Measurements from ENCODE around the gene SREBF2.
A peak's percentile ranks its signal among the peaks of the same experiment; 100 is the strongest.

The SREBF2 gene

DNA sequence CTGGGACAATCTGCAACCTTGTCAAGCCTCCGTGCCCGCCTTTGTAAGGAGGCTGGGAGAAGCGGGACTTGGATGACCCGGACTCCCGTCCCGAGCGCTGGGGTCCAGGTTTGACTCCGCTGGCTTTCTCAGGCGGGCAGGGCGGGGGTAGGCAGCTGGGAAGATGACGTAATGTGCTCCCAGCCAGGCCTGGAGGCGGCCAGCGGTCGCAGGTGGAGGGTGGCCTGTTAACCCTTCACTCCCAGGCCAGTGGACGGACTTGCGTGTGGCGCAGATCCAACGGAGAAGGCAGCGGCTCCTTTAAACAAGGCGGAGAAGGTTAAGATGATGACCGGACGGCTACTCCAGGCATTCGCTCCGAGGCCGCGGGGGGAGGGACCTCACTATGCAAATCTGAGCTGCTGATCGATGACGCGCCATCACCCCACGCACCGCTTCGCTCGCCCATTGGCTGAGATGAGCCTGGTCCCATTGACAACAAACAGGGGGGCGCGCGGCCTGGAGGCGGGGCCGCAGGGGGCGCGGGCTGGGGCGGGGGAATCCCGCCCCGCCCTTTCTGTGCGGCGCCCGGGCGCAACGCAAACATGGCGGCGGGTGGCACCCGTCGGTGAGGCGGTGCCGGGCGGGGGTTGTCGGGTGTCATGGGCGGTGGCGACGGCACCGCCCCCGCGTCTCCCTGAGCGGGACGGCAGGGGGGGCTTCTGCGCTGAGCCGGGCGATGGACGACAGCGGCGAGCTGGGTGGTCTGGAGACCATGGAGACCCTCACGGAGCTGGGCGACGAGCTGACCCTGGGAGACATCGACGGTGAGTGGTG lies at the start of gene SREBF2:
Gene SREBF2, plus strand, starts transcription at position 553 of the 816 bp plus-strand sequence. Its CDS starts 166 bp downstream, at position 719.
- DNase-seq: peak; percentile 99

DNA sequence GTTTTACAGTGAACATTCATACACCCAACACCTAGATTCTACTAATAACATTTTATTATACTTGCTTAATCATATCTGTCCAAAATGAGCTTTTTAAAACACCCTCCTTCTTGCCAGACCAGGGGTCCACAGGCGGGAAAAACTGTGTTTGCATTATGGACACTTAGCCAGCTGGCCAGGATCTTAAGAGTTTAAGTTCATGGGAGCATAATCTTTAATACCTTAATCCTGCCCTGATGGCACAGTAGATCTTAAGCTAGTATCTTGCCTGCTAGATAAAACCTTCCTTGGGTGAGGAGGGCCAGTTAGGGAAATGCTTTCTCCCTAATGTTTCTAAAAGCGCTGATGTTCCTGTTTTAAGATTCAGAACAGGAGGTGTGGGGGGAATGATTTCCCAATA lies 45.6 kb upstream of the SREBF2 start:
- DNase-seq: no peak

DNA sequence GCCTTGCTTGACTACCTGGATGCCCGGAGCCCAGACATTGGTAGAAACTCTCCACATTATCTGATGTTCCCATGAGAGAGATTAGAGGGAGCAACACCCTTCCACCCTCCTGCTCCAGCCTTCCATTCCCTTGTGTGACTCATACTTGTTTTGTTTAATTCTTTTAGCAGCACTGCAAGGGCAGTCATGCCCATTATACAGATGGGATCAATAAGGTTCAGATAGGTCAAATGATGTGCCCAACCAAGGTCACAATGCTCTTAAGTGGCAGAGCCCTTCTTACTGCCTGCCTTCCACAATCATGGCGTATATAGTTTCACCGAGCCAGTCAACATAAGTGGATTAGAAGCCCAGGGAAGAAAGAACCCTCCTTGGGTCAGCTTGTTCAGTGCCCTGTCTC lies 39.0 kb upstream of the SREBF2 start:
- DNase-seq: no peak

DNA sequence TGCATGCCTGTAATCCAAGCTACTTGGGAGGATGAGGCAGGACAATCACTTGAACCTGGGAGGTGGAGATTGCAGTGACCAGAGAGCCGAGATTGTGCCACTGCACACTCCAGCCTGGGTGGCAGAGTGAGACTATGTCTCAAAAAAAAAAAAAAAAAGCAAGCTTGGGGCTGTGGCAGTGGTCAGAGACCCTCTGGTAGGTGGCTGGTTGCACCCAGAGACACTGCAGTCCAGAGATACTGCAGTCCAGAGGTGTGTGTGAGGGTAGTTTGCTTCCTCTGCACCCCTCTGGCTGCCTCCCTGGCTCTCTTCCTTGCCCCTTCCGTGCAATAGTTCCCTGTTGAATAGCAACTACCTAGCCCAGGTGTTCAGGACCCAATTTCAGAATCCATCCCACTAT lies 34.2 kb upstream of the SREBF2 start:
- no peak for DNase-seq

DNA sequence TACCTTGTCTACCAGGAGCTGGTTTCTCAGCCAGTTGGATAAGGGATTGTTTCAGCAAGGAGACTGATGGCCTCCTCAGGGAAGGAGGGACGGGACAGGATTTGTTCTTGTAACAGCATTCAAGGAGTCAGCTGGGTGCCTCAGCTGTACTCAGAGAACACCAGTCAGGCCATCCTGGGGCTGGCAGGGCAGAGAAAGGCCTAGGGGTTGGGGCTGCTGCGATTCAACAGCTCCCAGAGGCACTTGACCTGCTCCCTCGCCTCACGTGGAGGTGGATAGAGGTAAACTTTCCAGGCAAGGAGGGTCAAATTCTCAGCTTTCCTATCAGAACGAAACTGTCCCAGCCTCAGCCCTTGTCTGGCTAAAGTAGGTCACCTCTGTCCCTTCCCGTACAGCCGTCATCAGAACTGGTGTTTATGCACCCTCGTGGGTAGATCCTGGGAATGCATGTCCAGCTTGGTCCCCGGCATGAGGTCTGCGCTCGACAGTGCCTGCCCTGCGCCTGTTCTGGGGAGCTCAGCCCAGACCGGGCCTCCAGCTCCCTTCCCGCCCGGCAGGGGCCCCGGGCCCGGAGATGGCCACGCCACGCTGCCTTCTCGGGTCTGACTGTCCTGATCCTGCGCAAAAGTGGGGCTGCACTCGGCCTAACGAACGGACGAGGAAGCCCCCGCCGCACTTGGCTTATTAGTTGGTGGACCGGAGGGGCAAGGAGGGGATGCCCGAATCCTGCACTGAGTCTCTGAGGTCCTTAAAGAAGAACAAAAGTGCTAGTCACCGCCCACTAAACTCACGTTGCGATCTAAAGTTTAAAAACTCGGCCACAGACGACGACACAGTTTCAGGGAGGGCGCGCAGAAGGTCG lies 33.2 kb upstream of the SREBF2 start:
- DNase-seq: peak; percentile 19

DNA sequence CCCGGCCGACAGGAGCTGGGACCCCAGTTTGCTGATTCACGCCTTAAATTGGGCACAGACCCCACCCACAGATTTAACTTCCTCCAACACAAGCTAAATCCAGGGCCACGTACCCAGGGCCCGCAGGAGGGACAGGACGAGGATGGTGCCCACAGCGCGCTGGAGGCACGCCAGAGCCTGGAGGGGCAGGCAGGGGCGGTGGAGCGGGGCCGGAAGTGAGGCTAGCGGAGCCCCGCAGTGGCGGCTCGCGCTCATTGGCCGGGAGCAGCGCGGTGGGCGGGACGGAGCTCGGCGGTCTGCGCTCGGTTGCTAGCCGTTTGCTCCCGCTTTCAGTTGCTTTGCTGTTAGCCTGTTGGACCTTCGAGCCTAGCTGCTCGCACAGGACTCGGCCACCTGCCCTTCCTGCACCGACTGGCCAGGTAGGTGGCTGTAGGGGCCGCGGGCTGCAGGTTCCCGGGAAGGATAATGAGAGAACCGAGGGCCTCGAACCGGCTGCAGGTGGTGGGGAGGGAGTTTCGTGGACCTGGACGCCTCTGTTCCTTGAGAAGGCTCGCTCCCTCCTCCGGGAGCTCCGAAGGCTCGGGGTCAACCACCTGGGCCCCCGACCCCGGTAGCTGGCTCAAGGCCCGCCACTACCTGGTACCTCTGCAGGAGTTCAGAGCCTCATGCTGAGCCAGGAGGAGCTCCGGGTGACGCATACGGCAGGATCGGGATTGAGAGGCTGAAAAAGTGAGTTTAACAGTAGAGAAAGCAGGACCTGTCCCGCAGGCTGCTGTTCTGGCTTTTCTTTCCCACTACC lies 32.4 kb upstream of the SREBF2 start, which contains the start of gene CCDC134:
Gene CCDC134, plus strand, starts transcription at position 332 of the 799 bp plus-strand sequence. CDS start 8,212 bp downstream, outside the sequence.
- DNase-seq: peak; percentile 94

DNA sequence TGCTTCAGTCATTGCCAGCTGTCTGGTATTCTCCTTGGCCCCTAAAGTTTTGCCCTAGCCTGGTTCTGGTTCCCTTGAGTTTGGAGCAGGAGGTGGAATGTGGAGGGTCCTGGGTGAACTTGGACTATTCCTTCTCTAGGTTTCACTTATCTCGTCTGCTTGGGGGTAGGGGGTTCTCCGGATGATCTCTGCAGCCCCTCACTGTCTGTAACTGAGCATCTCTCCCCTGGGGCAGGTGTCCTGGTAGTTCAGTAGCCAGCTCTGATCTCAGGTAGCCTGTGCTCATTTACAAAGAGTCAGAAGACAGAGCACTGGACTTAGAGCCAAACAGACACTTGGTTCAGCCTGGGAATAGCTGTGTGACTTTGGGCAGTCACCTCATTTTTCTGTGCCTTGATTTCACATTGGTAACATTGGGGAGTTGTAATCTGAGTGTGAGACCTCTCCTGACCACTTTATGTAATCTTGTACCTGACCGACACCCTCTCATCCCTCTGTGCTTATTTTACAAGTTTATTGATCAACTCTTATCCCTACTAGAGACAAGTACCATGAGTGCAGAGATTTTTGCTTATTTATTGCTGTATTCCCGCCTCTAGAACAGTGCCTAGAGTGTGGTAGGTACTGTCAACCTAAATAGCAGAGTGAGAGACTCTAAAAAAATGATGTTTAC lies 31.6 kb upstream of the SREBF2 start:
- no peak for DNase-seq

DNA sequence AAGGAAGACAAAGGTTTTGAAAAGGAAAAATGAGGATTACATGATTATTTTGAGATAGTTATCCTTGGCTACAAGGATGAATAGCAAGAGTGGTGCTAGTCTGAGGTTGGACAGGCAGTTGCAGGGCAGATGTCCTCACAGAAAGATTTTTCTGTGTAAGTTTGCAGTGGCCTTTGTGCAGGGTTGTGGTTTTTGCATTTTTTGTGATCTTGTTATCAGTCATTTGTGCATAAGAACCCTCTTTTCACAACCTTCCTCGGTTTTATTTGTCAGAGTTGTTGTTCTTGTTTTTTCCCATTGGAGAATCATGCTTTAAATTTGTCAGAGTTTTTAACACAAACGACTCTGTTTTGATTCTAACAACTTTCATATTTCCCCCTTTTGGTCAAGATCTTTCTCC lies 31.0 kb upstream of the SREBF2 start:
- peak; percentile 19 for DNase-seq

DNA sequence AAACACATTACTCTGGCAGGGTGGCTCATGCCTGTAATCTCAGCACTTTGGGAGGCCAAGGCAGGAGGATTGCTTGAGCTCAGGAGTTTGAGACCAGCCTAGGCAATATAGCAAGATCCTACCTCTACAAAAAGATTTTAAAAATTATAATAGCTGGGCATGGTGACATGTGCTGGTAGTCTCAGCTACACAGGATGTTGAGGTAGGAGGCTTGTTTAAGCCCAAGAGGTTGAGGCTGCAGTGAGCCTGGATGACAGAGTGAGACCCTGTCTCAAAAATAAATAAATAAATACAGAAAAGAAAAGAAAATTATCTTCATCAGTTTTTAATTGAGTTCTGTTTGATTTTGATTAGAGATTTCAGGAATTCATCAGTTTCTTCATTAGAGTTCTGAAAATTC lies 27.3 kb upstream of the SREBF2 start:
- DNase-seq: no peak

DNA sequence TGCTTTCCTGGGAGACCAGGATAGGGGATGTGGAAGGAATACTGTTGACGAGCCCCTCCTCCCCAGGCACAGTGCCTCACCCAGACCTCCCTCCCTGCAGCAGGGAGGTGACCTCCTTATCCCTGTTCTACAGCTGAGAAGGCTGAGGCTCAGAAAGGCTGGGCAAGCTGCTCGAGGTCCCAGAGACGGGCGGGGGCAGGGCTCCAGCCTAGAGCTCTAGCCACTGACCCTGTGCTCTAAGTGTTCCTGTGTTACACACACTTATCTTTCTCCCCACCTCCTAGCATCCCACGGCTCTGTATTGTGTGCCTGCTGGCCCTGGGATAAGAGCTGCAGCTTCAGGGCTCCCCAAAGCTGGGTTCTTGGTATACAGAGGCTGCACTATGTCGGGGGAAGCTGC lies 24.5 kb upstream of the SREBF2 start:
- DNase-seq: no peak

DNA sequence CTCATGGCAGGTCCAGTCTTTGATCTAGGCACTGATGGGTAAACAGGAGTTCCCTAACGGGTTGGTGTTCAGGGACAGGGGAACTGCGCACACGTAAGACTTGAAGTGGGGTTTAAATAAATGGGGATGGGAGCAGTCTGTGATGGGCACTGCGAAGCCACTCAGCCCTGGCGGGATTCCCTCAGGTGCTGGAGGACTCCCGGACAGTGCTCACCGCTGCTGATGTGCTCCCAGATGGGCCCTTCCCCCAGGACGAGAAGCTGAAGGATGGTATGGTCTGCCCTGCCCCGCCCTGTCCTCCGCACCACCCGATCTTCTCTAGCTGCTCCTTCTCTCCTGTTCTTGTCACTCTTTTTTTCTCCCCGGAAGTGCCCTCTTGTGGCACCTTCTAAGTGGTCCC lies 22.9 kb upstream of the SREBF2 start:
- no peak for DNase-seq

DNA sequence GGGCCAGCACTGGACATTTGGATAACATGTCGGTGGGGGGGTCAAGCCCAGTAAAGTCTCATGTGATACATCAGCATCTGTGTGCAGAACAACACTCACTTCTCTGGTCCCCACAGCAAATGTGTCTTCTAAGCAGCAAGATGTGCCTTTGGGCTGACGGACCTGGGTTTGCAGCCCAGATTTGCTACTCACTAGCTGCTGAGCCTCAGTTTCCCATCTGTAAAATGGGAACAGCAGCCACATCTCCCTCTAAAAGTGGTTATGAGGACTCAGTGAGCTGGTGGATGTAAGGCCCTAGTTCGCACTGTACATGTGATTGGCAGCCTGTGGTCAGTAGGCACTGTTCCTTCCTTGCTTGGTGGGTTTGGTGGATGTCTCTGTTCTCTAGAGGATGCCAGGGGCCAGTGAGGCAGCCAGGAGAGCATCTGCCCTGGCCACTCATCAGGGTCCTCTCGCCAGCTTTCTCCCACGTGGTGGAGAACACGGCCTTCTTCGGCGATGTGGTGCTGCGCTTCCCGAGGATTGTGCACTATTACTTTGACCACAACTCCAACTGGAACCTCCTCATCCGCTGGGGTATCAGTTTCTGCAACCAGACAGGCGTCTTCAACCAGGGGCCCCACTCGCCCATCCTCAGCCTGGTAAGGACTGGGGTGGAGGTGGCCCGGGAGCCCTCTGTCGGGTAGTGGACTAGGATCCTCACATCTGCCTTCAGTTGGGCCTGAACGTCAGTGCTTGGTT lies 19.9 kb upstream of the SREBF2 start:
- no peak for DNase-seq

DNA sequence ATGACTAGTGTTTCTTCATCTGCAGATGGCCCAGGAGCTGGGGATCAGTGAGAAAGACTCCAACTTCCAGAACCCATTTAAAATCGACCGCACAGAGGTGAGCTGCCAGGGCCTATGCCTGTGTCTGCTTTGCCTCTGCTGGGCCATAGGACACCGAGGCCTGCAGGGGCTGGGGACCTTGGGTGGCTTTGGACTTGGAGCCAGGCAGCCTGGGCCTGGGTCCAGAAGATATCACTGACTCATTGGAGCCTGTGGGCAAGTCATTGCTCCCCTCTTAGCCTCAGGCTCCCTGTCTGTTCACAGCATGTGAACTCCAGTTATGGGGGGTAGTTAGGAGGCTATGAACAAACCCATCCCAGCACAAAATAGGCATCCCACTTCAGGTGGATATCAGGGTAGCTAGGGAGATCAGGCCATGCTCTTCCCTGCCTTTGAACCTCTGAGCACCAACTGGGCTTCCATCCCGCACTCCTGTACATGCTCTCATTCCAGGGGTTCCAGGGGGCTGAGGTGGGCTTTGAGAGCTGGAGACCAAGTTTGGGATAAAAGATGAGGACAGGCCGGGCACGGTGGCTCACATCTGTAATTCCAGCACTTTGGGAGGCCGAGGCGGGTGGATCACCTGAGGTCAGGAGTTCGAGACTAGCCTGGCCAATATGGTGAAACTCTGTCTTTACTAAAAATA lies 19.0 kb upstream of the SREBF2 start:
- no peak for DNase-seq

DNA sequence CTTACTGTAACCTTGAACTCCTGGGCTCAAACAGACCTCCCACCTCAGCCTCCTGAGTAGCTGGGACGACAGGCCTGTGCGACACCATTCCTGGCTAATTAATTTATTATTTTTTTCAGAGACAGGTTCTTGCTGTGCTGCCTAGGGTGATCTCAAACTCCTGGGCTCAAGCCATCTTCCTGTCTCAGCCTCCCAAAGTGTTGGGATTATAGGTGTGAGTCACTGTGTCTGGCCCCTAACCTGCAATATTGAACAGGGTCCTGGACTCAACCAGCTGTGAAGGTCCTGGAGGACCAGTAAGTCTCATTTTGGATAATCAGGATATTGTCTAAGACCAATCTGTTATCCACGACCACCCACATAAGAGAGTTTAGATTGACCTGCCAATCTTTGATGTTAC lies 17.2 kb upstream of the SREBF2 start:
- DNase-seq: no peak

DNA sequence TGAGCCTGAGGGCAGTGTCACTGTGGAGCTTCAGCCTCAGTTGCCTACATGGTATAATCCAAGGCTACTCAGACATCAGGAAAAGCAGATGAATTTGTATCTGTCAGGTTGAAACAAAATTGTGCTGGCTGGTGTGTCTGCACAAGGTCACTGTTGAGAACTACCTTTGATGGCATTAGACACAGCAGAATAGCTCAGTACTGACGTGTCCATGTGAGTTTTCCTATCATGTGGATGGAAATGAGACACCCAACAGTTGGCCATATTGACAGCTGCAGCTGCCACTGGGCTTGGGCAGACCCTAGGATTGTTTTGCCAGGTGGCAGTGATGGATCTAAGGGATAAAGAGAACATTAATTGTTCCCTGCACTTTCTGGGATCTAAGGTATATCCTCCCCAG lies 16.7 kb upstream of the SREBF2 start:
- no peak for DNase-seq

DNA sequence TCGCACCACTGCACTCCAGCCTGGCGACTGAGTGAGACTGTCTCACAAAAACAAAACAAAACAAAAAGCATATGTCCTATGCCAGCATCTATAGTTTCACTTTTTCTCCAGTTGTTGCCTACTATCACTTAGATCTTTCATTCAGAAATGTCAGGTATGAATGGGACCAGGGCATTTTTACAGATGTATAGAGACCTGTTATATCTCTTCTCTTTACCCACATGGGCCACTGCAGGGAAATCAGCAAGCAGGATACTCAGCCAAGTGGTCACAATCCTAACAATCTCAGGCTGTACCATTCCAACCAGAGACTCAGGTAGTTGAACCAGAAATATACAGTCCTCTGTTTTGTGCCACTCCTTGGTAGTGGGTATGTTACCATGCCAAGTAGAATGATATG lies 16.0 kb upstream of the SREBF2 start:
- DNase-seq: no peak

DNA sequence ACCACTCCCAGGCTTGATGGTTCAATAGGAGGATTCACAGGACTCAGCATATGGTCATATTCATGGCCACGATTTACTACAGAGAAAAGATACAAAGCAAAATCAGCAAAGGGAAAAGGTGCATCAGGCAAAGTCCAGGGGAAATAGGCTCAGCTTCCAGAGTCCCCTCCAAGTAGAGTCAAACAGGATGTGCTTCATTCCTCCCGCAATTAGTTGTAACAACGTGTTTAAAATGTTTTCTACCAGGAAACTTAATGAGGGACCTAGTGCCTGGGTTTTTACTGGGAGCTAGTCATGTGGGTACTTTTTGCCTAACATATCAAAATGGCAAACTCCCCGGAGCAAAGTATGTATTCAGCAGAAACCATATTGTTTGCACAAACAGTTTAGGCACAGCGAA lies 14.9 kb upstream of the SREBF2 start:
- DNase-seq: no peak

DNA sequence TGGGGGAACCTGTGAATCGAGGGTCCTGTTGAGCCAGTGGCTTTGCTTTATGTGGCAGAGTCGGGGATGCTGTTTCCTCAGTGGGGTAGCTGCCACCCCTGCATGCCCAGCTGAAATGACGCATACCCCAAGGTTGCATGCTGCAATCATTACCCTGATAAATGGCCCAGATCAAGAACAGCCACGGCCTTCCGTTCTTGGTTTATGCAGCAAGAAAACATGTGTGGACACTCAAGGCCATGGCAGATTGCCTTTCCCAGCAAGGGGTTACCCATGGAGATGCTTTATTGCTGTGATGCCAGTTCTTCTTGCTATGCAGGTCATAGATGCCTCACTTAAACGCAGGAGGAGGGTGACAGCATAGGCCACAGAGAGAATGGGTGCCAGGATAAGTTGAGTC lies 14.3 kb upstream of the SREBF2 start:
- DNase-seq: no peak

DNA sequence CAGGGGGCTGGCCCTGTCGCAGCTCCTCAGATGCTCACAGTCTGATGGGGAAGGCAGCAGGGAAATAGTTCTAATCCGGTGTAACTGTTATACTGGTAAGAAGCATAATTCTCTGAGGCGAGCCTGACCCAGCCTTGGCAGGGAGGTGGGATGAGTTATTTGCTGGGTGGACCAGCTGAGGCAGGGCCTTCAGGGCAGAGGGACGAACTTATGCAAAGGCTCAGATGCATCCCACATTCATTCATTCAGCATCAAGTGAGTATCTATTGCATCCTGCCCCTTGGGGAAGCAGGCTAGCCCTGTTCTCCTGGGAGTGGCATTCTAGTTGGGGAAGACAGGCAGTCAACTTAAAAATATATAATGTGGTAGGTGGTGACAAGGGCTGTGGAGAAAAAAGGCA lies 13.6 kb upstream of the SREBF2 start:
- no peak for DNase-seq

DNA sequence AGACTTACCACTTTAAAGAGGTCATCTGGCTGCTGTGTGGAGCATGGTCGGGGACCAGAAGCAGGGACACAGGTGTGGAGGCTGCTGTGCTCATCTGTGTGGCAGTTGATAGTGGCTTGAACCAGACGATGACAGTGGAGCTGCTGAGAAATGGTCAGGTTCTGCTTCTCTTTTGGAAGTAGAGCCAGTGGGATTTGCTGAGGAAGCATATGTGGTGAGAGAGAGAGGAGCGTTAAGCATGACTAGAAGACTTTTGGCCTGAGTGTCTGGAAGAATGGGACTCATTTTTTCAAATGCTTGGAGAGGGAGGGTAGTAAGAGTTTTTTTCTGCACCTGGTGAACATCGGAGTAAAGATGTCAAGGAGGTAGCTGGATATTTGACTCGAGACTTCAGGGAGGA lies 12.5 kb upstream of the SREBF2 start:
- DNase-seq: no peak

Data from activated CD4-positive, alpha-beta T cell treated with anti-CD3 and anti-CD28 coated beads, Interleukin-2, Interleukin-6, amounts not matched to agents 100 ng/mL and 50 ng/mL, durations not matched to agents 16 hours and 8 hours (primary cell).